ENCODE data around the gene OTX1. TPM values are rescaled to one million over a fixed set of nuclear protein-coding genes. Genes with fewer than 3 reads are reported as not detected.

OTX1 gene
- total and polyA plus RNA-seq, 2 of the 4 experiments (the other 2 are of a cell fraction), result 0.03 TPM; not detected in 1

DNA sequence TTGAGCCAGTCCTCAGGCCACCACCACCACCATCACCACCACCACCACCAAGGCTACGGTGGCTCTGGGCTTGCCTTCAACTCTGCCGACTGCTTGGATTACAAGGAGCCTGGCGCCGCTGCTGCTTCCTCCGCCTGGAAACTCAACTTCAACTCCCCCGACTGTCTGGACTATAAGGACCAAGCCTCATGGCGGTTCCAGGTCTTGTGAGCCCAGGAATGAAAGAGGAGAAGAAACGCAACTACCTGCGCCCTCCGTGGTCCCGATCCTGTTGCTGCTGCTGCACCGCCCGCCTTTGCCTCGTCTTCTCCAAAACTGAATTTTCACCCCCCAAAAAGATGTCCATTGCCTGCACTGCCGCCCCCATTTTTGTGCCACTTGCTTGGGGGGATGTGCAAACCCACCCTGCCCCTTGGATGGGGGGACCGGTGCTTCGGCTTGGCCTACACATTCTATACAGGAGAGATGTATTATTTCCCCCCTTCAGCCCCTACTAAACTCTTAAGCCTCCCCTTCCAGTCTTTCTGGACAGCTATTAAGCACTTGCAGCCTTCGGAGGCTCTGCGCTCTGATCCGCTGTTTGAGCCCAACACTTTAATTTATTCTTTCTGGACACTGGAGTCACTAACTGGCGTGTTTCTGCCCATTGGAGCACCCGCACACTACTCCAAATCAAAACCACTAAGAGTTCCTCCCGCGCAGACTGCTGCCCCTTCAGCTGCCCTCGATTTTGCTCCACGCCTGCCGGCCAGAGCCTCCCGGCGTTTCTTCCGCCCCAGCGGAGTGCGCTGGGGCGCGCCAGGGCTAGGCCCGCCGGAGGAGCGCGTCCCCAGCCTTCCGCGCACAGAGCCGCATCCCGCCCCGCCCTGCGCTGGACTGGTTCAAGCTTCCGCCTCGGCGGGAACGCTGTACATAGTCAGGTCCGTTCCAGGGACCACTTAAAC, 5.7 kb downstream of the OTX1 start:
- H2AK9ac ChIP-seq (replicated peaks; ENCODE audit: low read depth, low read length, poor library complexity), result peak overlapping the region; percentile 49
- dilution Hi-C loops (cut with HindIII; ENCODE audit: low sequenced_read_pairs, unreplicated experiment), result no loop called here
- H2BK120ac ChIP-seq (ENCODE audit: low read depth, low read length), result no peak overlapping the region
- ATAC-seq (ENCODE audit: low read depth), result peak; percentile 28; the same call in 1 of the 2 replicates
- H3K9ac ChIP-seq (ENCODE audit: low read depth, low read length), result no peak overlapping the region
- ChIA-PET CTCF (no interaction called here), POLR2A (ENCODE audit: unreplicated experiment) (no interaction called here)
- H4K91ac ChIP-seq (ENCODE audit: insufficient read depth, low read depth, low read length), result no peak overlapping the region
- in situ Hi-C loops (cut with MboI; ENCODE audit: low sequenced_read_pairs), result no loop called here
- WGBS, 2 experiments (ENCODE audit: extremely low coverage in 2 of 2, insufficient read length in 1 of 2), result 13% methylated on average over 5 of the region's 49 CpGs; no CpG with 5 or more reads in 1 of the 2 experiments
- no peak for DNase-seq
- no peak overlapping the region for H2BK15ac ChIP-seq (ENCODE audit: low read depth, low read length)
- H3K56ac ChIP-seq (ENCODE audit: extremely low read depth, insufficient read depth, low read length), result no peak overlapping the region
- H3K18ac ChIP-seq (ENCODE audit: low read depth, low read length), result no peak overlapping the region
- H3K4me3 ChIP-seq (ENCODE audit: insufficient read depth, low read depth, low read length), result no peak overlapping the region
- no peak overlapping the region for H4K8ac ChIP-seq (ENCODE audit: low read depth in 2 of 2, low read length in 2 of 2)
- no peaks in the 10 kb centered on the region for H3K79me1 ChIP-seq (ENCODE audit: low read depth in 1 of 2, low read length in 2 of 2)
- H3K9me1 ChIP-seq (ENCODE audit: insufficient read depth, low read length), result peaks cover 3% of the 10 kb centered on the region; the same call in 1 of the 2 replicates
- H3K27me3 ChIP-seq (ENCODE audit: control insufficient read depth, insufficient read depth, low read length), result peaks cover 89% of the 10 kb centered on the region
- H3K27ac ChIP-seq (ENCODE audit: insufficient read depth, low read length), result no peak overlapping the region
- H2AK5ac ChIP-seq (ENCODE audit: low read depth, low read length), result no peak overlapping the region
- H2BK20ac ChIP-seq (ENCODE audit: low read depth, low read length), result no peak overlapping the region
- peaks cover 35% of the 10 kb centered on the region; the same call in 1 of the 2 replicates for H3K9me3 ChIP-seq (ENCODE audit: control insufficient read depth, insufficient read depth, low read length)
- 0 out of 2 replicates have a peak overlapping the region, but pooled peaks have one; percentile 52 for H3K23ac ChIP-seq (ENCODE audit: low read depth, low read length)
- H2AFZ ChIP-seq (replicated peaks; ENCODE audit: low read length, poor library complexity), result peak overlapping the region; percentile 76
- no TSS peak for BruUV-seq (replicated peaks)
- H3K36me3 ChIP-seq (ENCODE audit: control insufficient read depth, insufficient read depth, low read length), result no peaks in the 10 kb centered on the region
- intact Hi-C loops (cut with micrococcal nuclease), result no loop called here
- H2BK5ac ChIP-seq (ENCODE audit: low read depth, low read length, poor library complexity, severe bottlenecking), result no peak overlapping the region
- no peak overlapping the region for H4K5ac ChIP-seq (ENCODE audit: low read depth, low read length)
- no peak overlapping the region for H3K14ac ChIP-seq (replicated peaks; ENCODE audit: low read depth, low read length)
- H4K20me1 ChIP-seq (ENCODE audit: insufficient read depth, low read length), result peaks cover 10% of the 10 kb centered on the region; the same call in 1 of the 2 replicates
- no peak overlapping the region for H3K4ac ChIP-seq (ENCODE audit: low read depth, low read length)
- H3K4me2 ChIP-seq (ENCODE audit: low read depth, low read length), result peak overlapping the region; percentile 62; the same call in 1 of the 2 replicates
- H3K4me1 ChIP-seq (ENCODE audit: control insufficient read depth, insufficient read depth, low read length), result peaks cover 2% of the 10 kb centered on the region; the same call in 1 of the 2 replicates
- TF ChIP-seq CEBPB (IDR thresholded peaks at IDR 0.05; ENCODE audit: low read depth, low read length) (no peak), MAFK (IDR thresholded peaks at IDR 0.05; ENCODE audit: low read depth, low read length) (no peak), RAD21 (IDR thresholded peaks at IDR 0.05; ENCODE audit: low read length) (no peak), POLR2A (IDR thresholded peaks at IDR 0.05; ENCODE audit: low read depth, low read length) (no peak), CHD1 (IDR thresholded peaks at IDR 0.05; ENCODE audit: low read depth, low read length) (no peak), NFE2L2 (IDR thresholded peaks at IDR 0.05; ENCODE audit: low read depth, low read length) (no peak), MXI1 (IDR thresholded peaks at IDR 0.05; ENCODE audit: borderline replicate concordance, low read depth, low read length) (no peak), RCOR1 (IDR thresholded peaks at IDR 0.05; ENCODE audit: insufficient replicate concordance, low read length) (no peak), RFX5 (IDR thresholded peaks at IDR 0.05; ENCODE audit: low read depth, low read length) (no peak), BHLHE40 (IDR thresholded peaks at IDR 0.05; ENCODE audit: low read depth, low read length) (no peak), MAZ (IDR thresholded peaks at IDR 0.05; ENCODE audit: borderline replicate concordance, low read depth, low read length) (no peak), SMC3 (IDR thresholded peaks at IDR 0.05; ENCODE audit: low read depth, low read length) (no peak)
- TF ChIP-seq, protein P1, sequence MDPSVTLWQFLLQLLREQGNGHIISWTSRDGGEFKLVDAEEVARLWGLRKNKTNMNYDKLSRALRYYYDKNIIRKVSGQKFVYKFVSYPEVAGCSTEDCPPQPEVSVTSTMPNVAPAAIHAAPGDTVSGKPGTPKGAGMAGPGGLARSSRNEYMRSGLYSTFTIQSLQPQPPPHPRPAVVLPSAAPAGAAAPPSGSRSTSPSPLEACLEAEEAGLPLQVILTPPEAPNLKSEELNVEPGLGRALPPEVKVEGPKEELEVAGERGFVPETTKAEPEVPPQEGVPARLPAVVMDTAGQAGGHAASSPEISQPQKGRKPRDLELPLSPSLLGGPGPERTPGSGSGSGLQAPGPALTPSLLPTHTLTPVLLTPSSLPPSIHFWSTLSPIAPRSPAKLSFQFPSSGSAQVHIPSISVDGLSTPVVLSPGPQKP (IDR thresholded peaks at IDR 0.05; ENCODE audit: borderline replicate concordance, low read depth, low read length), result no peak
- TF ChIP-seq, protein P2, sequence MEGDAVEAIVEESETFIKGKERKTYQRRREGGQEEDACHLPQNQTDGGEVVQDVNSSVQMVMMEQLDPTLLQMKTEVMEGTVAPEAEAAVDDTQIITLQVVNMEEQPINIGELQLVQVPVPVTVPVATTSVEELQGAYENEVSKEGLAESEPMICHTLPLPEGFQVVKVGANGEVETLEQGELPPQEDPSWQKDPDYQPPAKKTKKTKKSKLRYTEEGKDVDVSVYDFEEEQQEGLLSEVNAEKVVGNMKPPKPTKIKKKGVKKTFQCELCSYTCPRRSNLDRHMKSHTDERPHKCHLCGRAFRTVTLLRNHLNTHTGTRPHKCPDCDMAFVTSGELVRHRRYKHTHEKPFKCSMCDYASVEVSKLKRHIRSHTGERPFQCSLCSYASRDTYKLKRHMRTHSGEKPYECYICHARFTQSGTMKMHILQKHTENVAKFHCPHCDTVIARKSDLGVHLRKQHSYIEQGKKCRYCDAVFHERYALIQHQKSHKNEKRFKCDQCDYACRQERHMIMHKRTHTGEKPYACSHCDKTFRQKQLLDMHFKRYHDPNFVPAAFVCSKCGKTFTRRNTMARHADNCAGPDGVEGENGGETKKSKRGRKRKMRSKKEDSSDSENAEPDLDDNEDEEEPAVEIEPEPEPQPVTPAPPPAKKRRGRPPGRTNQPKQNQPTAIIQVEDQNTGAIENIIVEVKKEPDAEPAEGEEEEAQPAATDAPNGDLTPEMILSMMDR (conservative IDR thresholded peaks at IDR 0.05; ENCODE audit: low read depth, low read length), result no peak

All from IMR-90 (cell line).